ENCODE data around the gene PLIN4.

DNA sequence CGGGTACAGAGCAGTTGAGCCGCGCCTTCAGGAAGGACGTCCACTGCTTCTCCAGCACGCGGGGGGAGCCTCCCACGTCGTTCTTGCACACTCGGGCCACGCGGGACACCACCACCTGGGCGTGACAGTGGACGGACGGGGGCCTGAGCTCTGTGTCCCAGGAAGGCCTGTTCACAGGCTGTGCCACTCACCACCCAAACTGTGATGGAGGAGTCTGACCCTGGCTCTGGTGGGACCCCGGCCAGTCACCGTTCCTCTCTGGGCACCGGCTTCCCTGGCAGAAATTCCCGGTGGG, 34.2 kb upstream of the PLIN4 start:
- TF ChIP-seq CTCF (IDR thresholded peaks at IDR 0.05 in 8 of 11, conservative IDR thresholded peaks at IDR 0.05 in 3 of 11): no peak
- TF ChIP-seq POLR2A (IDR thresholded peaks at IDR 0.05): no peak
